H9 (cell line): ENCODE data around the gene CAMTA1. TPM values are rescaled to one million over a fixed set of nuclear protein-coding genes. Genes with fewer than 3 reads are reported as not detected.
A peak's percentile ranks its signal among the peaks of the same experiment; 100 is the strongest.

Experiments used
- DNase-seq: peaks from one replicate; pipeline ENCODE4 v3.0.0-alpha.2; 2017
- H2AFZ ChIP-seq: one replicate; pipeline ENCODE4 v1.6.1; 2013; ENCODE audit warnings: mild to moderate bottlenecking, low read length, control low read depth, moderate library complexity
- H2AK5ac ChIP-seq: 2 replicates; pipeline ENCODE4 v1.6.1; 2013; ENCODE audit warnings: low read length, control low read depth, mixed read lengths; ENCODE audit not compliant: insufficient read length
- H2BK120ac ChIP-seq: one replicate; pipeline ENCODE4 v1.6.1; 2013; ENCODE audit warnings: low read depth, mild to moderate bottlenecking, low read length, control low read depth, inconsistent platforms; ENCODE audit not compliant: poor library complexity, severe bottlenecking
- H2BK12ac ChIP-seq: 2 replicates; pipeline ENCODE4 v1.6.1; 2013; ENCODE audit warnings: low read length, control low read depth, mixed read lengths, low read depth; ENCODE audit not compliant: insufficient read length
- H2BK15ac ChIP-seq: 2 replicates; pipeline ENCODE4 v1.6.1; 2013; ENCODE audit warnings: low read depth, low read length, control low read depth
- H2BK20ac ChIP-seq: one replicate; pipeline ENCODE4 v1.6.1; 2013; ENCODE audit warnings: low read depth, mild to moderate bottlenecking, low read length, control low read depth, inconsistent platforms; ENCODE audit not compliant: poor library complexity, severe bottlenecking
- H2BK5ac ChIP-seq: 2 replicates; pipeline ENCODE4 v1.6.1; 2013; ENCODE audit warnings: low read length, control low read depth, mixed read lengths; ENCODE audit not compliant: insufficient read length
- H3K14ac ChIP-seq: 2 replicates; pipeline ENCODE4 v1.6.1; 2013; ENCODE audit warnings: low read length, control low read depth; ENCODE audit not compliant: insufficient read depth
- H3K18ac ChIP-seq: 2 replicates; pipeline ENCODE4 v1.6.1; 2013; ENCODE audit warnings: low read depth, mild to moderate bottlenecking, mixed read lengths, low read length, control low read depth; ENCODE audit not compliant: insufficient read length
- H3K23ac ChIP-seq: 2 replicates; pipeline ENCODE4 v1.6.1; 2013; ENCODE audit warnings: low read length, control low read depth, mixed read lengths, low read depth; ENCODE audit not compliant: insufficient read length
- H3K23me2 ChIP-seq: 2 replicates; pipeline ENCODE4 v1.6.1; 2013; ENCODE audit warnings: low read depth, mild to moderate bottlenecking, mixed read lengths, low read length, control low read depth; ENCODE audit not compliant: insufficient read length, poor library complexity, severe bottlenecking
- H3K27ac ChIP-seq: 2 replicates; pipeline ENCODE4 v1.5.1; 2013; ENCODE audit warnings: low read length, control low read depth, mixed read lengths, low read depth; ENCODE audit not compliant: insufficient read length
- H3K27me3 ChIP-seq: 2 replicates; pipeline ENCODE4 v1.6.1; 2013; ENCODE audit warnings: low read length, control low read depth, inconsistent platforms; ENCODE audit not compliant: insufficient read depth
- H3K4ac ChIP-seq: 2 replicates; pipeline ENCODE4 v1.6.1; 2013; ENCODE audit warnings: low read depth, mild to moderate bottlenecking, control low read depth, inconsistent platforms, low read length, moderate library complexity
- H3K4me1 ChIP-seq: 2 replicates; pipeline ENCODE4 v1.6.1; 2013; ENCODE audit warnings: low read length, control low read depth, inconsistent platforms; ENCODE audit not compliant: insufficient read depth
- H3K4me2 ChIP-seq: 2 replicates; pipeline ENCODE4 v1.6.1; 2013; ENCODE audit warnings: low read length, control low read depth, mixed read lengths; ENCODE audit not compliant: insufficient read length, insufficient read depth
- H3K56ac ChIP-seq: 2 replicates; pipeline ENCODE4 v1.6.1; 2013; ENCODE audit warnings: low read depth, mild to moderate bottlenecking, mixed read lengths, low read length, control low read depth; ENCODE audit not compliant: insufficient read length
- H3K79me1 ChIP-seq: 2 replicates; pipeline ENCODE4 v1.6.1; 2013; ENCODE audit warnings: low read depth, mild to moderate bottlenecking, moderate library complexity, low read length, control low read depth, inconsistent platforms; ENCODE audit not compliant: insufficient read depth, poor library complexity, severe bottlenecking
- H3K79me2 ChIP-seq: 2 replicates; pipeline ENCODE4 v1.6.1; 2013; ENCODE audit warnings: low read length, control low read depth, inconsistent platforms; ENCODE audit not compliant: insufficient read depth
- H3K9ac ChIP-seq: 2 replicates; pipeline ENCODE4 v1.6.1; 2013; ENCODE audit warnings: low read length, control low read depth, mixed read lengths; ENCODE audit not compliant: insufficient read length; ENCODE audit errors: extremely low read depth
- H3K9me3 ChIP-seq: one replicate; pipeline ENCODE4 v1.6.1; 2013; ENCODE audit warnings: low read depth, low read length, inconsistent platforms; ENCODE audit not compliant: control insufficient read depth
- H3T11ph ChIP-seq: one replicate; pipeline ENCODE4 v1.6.1; 2013; ENCODE audit warnings: mild to moderate bottlenecking, low read length, control low read depth, inconsistent platforms
- H4K20me1 ChIP-seq: one replicate; pipeline ENCODE4 v1.6.1; 2013; ENCODE audit not compliant: control insufficient read depth, insufficient read length, insufficient read depth
- H4K5ac ChIP-seq: 2 replicates; pipeline ENCODE4 v1.6.1; 2013; ENCODE audit warnings: low read depth, mild to moderate bottlenecking, mixed read lengths, low read length, control low read depth; ENCODE audit not compliant: insufficient read length
- H4K8ac ChIP-seq: replicated peaks from 2 replicates; pipeline ENCODE4 v1.6.1; 2013; ENCODE audit warnings: low read length, control low read depth, mixed read lengths, low read depth; ENCODE audit not compliant: insufficient read length
- H4K91ac ChIP-seq: 2 replicates; pipeline ENCODE4 v1.6.1; 2013; ENCODE audit warnings: low read depth, mild to moderate bottlenecking, moderate library complexity, mixed read lengths, low read length, control low read depth; ENCODE audit not compliant: insufficient read length
- H3K27ac Mint-ChIP-seq, 3 experiments: 2 replicates in 2 of 3; 3 replicates in 1 of 3; pipeline ENCODE4 v1.8.0; 2020 to 2021; ENCODE audit warnings: mixed read lengths in 3 of 3, mild to moderate bottlenecking in 1 of 3, moderate library complexity in 1 of 3
- H3K27me3 Mint-ChIP-seq: 2 replicates; pipeline ENCODE4 v1.8.0; 2021; ENCODE audit warnings: low read depth, mild to moderate bottlenecking, moderate library complexity, mixed read lengths
- H3K36me3 Mint-ChIP-seq, 3 experiments: 2 replicates in 2 of 3; 3 replicates in 1 of 3; pipeline ENCODE4 v1.8.0; 2020 to 2021; ENCODE audit warnings: low read depth in 3 of 3, mixed read lengths in 3 of 3; ENCODE audit not compliant: insufficient read depth in 1 of 3
- H3K4me1 Mint-ChIP-seq, 2 experiments: 2 replicates each; pipeline ENCODE4 v1.8.0; 2020; ENCODE audit warnings: mixed read lengths in 2 of 2
- H3K4me3 Mint-ChIP-seq, 2 experiments: 2 replicates in 1 of 2; 3 replicates in 1 of 2; pipeline ENCODE4 v1.8.0; 2020 to 2021; ENCODE audit warnings: mild to moderate bottlenecking in 2 of 2, mixed read lengths in 2 of 2, moderate library complexity in 1 of 2
- H3K9me3 Mint-ChIP-seq, 2 experiments: 2 replicates in 1 of 2; 3 replicates in 1 of 2; pipeline ENCODE4 v1.8.0; 2020; ENCODE audit warnings: mild to moderate bottlenecking in 2 of 2, mixed read lengths in 2 of 2, moderate library complexity in 1 of 2
- WGBS: extraction: QIAGEN DNeasy Blood & Tissue Kit; methylation state at CpG from one replicate; pipeline ENCODE4 v1.1.7; 2013; ENCODE audit warnings: missing lambda C conversion rate, low lambda C conversion rate, mixed read lengths; ENCODE audit not compliant: insufficient read length; ENCODE audit errors: extremely low coverage; 5-methylcytosine and 5-hydroxymethylcytosine counted together
- total RNA-seq: library from RNA; stranded (reverse); gene quantifications from 2 replicates; pipeline ENCODE4 v1.2.1, GENCODE V29; 2021
- TF ChIP-seq, protein P1 (sequence below): fragments of 200-600 bp; sonication (generic); conservative IDR thresholded peaks from 3 replicates; pipeline ENCODE4 v1.8.0; 2021; ENCODE audit warnings: antibody characterized with exemption, mild to moderate bottlenecking

The CAMTA1 gene
- total RNA-seq, 1 experiment from 2014 or later, result 115 TPM

DNA sequence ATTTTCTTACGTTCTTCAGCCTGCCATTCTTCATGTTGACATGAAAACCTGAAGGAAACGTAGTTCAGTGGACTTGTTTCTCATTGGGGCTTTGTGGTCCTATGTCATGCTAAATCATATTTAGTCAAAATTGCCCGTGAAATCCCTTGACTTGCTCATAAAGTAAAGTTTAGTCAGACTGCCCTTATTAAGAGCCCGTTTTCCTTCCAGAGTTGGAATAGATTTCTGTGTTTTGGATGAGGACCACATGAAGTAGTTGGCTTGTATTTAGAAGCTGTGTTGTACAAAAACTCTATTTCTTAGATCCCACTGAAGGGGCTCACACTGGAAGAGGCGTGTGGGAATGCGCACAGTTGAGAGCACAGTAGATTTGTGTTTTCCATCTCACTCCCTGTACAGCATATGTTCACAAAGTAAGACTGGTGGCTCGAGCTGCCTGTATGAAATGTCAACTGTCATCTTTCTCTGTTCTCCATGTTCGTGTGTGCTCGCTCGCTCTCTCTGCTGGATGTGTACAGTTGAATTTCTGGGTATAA is 42.4 kb downstream of the CAMTA1 start:
- peak overlapping the region in 1 of 3 experiments; percentile 70; a peak in 2 of 7 replicates for H3K27ac Mint-ChIP-seq
- Histone ChIP-seq H3K14ac (no peak overlapping the region), H3K9me3 (no peaks in the 10 kb centered on the region), H3K27me3 (no peaks in the 10 kb centered on the region), H3K56ac (no peak overlapping the region), H2AFZ (no peak overlapping the region), H2BK5ac (no peak overlapping the region), H3K23me2 (no peaks in the 10 kb centered on the region), H4K20me1 (no peaks in the 10 kb centered on the region), H2BK15ac (no peak overlapping the region), H3K18ac (no peak overlapping the region), H3T11ph (no peak overlapping the region), H4K5ac (no peak overlapping the region), H3K79me2 (no peaks in the 10 kb centered on the region; the same call in 1 of the 2 replicates), H3K4ac (no peak overlapping the region), H3K23ac (no peak overlapping the region), H3K4me2 (no peak overlapping the region), H2AK5ac (no peak overlapping the region), H2BK120ac (no peak overlapping the region), H3K79me1 (no peaks in the 10 kb centered on the region), H3K27ac (no peak overlapping the region), H2BK12ac (no peak overlapping the region), H3K9ac (no peak overlapping the region), H4K8ac (no peak overlapping the region), H2BK20ac (no peak overlapping the region), H3K4me1 (no peaks in the 10 kb centered on the region), H4K91ac (no peak overlapping the region)
- H3K4me1 Mint-ChIP-seq, result peaks cover 6 to 8% of the 10 kb centered on the region in 2 experiments; a peak in 2 of 4 replicates
- H3K9me3 Mint-ChIP-seq, result no peaks in the 10 kb centered on the region
- no peaks in the 10 kb centered on the region for H3K27me3 Mint-ChIP-seq
- H3K36me3 Mint-ChIP-seq, result peaks cover 3 to 27% (median 17%) of the 10 kb centered on the region in 3 experiments; a peak in 6 of 7 replicates
- no peak overlapping the region for H3K4me3 Mint-ChIP-seq
- TF ChIP-seq, protein P1, sequence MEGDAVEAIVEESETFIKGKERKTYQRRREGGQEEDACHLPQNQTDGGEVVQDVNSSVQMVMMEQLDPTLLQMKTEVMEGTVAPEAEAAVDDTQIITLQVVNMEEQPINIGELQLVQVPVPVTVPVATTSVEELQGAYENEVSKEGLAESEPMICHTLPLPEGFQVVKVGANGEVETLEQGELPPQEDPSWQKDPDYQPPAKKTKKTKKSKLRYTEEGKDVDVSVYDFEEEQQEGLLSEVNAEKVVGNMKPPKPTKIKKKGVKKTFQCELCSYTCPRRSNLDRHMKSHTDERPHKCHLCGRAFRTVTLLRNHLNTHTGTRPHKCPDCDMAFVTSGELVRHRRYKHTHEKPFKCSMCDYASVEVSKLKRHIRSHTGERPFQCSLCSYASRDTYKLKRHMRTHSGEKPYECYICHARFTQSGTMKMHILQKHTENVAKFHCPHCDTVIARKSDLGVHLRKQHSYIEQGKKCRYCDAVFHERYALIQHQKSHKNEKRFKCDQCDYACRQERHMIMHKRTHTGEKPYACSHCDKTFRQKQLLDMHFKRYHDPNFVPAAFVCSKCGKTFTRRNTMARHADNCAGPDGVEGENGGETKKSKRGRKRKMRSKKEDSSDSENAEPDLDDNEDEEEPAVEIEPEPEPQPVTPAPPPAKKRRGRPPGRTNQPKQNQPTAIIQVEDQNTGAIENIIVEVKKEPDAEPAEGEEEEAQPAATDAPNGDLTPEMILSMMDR, result no peak
- no peak for DNase-seq
- WGBS, result no CpG with 5 or more reads among the region's 10 CpGs
